ENCODE data around the gene BNIP1. TPM values are rescaled to one million over a fixed set of nuclear protein-coding genes. Genes with fewer than 3 reads are reported as not detected.

BNIP1 gene
- total RNA-seq, 2 experiments from 2014 or later = 22.5 to 24.4 TPM

DNA sequence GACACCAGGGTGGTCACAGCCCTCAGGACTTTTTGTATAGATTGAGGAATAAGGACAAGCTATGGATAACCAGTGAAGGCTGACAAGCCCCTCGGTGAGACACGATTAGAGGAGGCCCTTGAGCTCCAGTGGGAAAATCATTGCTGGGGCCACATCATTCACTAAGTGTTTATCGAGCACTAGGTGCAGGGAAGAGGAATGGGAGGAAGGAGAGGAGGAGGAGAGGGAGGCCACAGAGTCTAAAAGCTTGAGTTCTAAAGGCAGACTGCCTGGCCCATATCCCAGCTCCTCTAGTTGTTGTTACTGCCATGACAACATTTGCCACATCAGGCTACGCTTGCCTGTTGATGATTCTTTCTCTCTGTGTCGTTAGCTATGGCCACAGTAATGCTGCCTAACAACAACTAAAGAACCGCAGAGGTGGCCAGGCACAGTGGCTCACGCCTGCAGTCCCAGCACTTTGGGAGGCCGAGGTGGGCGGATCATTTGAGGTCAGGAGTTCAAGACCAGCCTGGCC is 53.1 kb downstream of the BNIP1 start:
- CTCF ChIA-PET = interaction anchor here (0.6 kb wide), 1 partner anchor 457 kb away, joined by 3 read pairs; no protein-coding TSS in a partner anchor
- no peak overlapping the region for H3K27ac Mint-ChIP-seq
- peaks cover 33% of the 10 kb centered on the region for H3K27me3 Mint-ChIP-seq

DNA sequence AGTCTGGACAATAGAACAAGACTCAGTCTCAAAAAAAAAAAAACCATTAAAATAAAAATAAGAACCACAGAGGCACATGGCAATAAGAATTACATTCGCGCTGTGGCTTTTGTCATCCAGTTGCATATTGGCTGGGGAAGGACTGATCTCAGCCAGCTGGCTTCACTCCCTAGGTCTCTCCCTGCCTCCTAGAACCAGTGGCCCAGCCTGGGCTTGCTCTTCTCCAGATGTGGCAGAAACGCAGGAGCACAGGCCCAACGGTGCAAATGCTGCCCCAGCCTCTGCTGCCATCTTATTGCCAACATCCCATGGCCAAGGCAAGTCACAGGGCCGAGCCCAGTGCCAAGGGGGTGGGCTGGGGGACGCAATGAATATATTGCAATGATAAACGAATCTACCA is 53.7 kb downstream of the BNIP1 start:
- H3K9me3 Mint-ChIP-seq = peaks cover 3% of the 10 kb centered on the region
- H3K27ac Mint-ChIP-seq = no peak overlapping the region
- TF ChIP-seq, protein P1, sequence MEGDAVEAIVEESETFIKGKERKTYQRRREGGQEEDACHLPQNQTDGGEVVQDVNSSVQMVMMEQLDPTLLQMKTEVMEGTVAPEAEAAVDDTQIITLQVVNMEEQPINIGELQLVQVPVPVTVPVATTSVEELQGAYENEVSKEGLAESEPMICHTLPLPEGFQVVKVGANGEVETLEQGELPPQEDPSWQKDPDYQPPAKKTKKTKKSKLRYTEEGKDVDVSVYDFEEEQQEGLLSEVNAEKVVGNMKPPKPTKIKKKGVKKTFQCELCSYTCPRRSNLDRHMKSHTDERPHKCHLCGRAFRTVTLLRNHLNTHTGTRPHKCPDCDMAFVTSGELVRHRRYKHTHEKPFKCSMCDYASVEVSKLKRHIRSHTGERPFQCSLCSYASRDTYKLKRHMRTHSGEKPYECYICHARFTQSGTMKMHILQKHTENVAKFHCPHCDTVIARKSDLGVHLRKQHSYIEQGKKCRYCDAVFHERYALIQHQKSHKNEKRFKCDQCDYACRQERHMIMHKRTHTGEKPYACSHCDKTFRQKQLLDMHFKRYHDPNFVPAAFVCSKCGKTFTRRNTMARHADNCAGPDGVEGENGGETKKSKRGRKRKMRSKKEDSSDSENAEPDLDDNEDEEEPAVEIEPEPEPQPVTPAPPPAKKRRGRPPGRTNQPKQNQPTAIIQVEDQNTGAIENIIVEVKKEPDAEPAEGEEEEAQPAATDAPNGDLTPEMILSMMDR (IDR thresholded peaks at IDR 0.05) = no peak
- CTCF ChIA-PET = interaction anchor here (0.6 kb wide), 1 partner anchor 458 kb away, joined by 3 read pairs; no protein-coding TSS in a partner anchor
- Histone ChIP-seq H3K36me3 (ENCODE audit: insufficient read depth, low read length) (no peaks in the 10 kb centered on the region), H3K27ac (ENCODE audit: low read depth in 1 of 2, low read length in 2 of 2) (no peak overlapping the region), H3K4me3 (ENCODE audit: low read length) (no peak overlapping the region), H3K27me3 (ENCODE audit: control insufficient read depth in 1 of 2, insufficient read depth in 2 of 2, low read length in 2 of 2) (peaks cover 10 to 14% of the 10 kb centered on the region in 2 experiments), H3K9me3 (ENCODE audit: control insufficient read depth in 1 of 2, insufficient read depth in 1 of 2, low read length in 2 of 2) (peaks cover 8 to 29% of the 10 kb centered on the region in 2 experiments), H3K4me1 (ENCODE audit: insufficient read depth, low read length) (no peaks in the 10 kb centered on the region)
- no peaks in the 10 kb centered on the region for H3K36me3 Mint-ChIP-seq (ENCODE audit: low read depth)
- POLR2A ChIA-PET = no interaction called here
- no peak for DNase-seq
- H3K27me3 Mint-ChIP-seq = peaks cover 36% of the 10 kb centered on the region
- no peak overlapping the region for H3K4me3 Mint-ChIP-seq
- H3K4me1 Mint-ChIP-seq (ENCODE audit: low read depth) = no peaks in the 10 kb centered on the region
- ATAC-seq (ENCODE audit: poor library complexity) = no peak
- intact Hi-C loops (cut with DNase I, micrococcal nuclease) = no loop called here

More for the DNA sequence above, 53.1 kb downstream of the BNIP1 start:
- Mint-ChIP-seq H3K9me3 (peaks cover 3% of the 10 kb centered on the region), H3K4me3 (no peak overlapping the region), H3K4me1 (ENCODE audit: low read depth) (no peaks in the 10 kb centered on the region), H3K36me3 (ENCODE audit: low read depth) (no peaks in the 10 kb centered on the region)
- no peaks in the 10 kb centered on the region for H3K36me3 ChIP-seq (ENCODE audit: insufficient read depth, low read length)
- H3K4me1 ChIP-seq (ENCODE audit: insufficient read depth, low read length) = no peaks in the 10 kb centered on the region
- no peak for ATAC-seq (ENCODE audit: poor library complexity)
- H3K9me3 ChIP-seq (ENCODE audit: control insufficient read depth in 1 of 2, insufficient read depth in 1 of 2, low read length in 2 of 2) = peaks cover 8 to 29% of the 10 kb centered on the region in 2 experiments
- POLR2A ChIA-PET = no interaction called here
- TF ChIP-seq, protein P1 (IDR thresholded peaks at IDR 0.05) = no peak
- no peak overlapping the region for H3K4me3 ChIP-seq (ENCODE audit: low read length)
- intact Hi-C loops (cut with DNase I, micrococcal nuclease) = no loop called here
- peaks cover 7 to 8% of the 10 kb centered on the region in 2 experiments for H3K27me3 ChIP-seq (ENCODE audit: control insufficient read depth in 1 of 2, insufficient read depth in 2 of 2, low read length in 2 of 2)
- no peak for DNase-seq
- H3K27ac ChIP-seq (ENCODE audit: low read depth in 1 of 2, low read length in 2 of 2) = no peak overlapping the region

DNA sequence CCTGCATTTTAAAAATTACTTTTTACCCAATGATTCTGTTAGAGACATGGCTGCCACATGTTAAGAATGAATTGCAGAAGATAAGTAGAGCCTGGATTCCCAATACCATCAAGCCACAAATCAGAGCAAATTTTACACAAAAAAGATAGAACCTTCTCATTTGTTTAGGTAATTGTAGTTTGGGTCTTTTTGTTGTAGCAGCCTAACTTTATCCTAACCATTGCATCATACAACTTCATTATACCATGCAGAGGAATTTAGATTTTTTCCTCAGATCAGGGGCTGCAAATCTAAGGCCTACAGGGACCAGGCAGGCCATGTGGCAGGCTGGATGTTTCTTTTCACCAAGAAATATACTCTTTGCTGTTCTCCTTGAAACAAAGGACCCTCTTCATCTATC is 56.0 kb downstream of the BNIP1 start:
- H3K36me3 ChIP-seq (ENCODE audit: insufficient read depth, low read length) = no peaks in the 10 kb centered on the region
- Mint-ChIP-seq H3K27ac (no peak overlapping the region), H3K27me3 (peaks cover 54% of the 10 kb centered on the region), H3K36me3 (ENCODE audit: low read depth) (no peaks in the 10 kb centered on the region), H3K4me1 (ENCODE audit: low read depth) (no peaks in the 10 kb centered on the region), H3K4me3 (no peak overlapping the region), H3K9me3 (peaks cover 3% of the 10 kb centered on the region)
- H3K4me1 ChIP-seq (ENCODE audit: insufficient read depth, low read length) = no peaks in the 10 kb centered on the region
- TF ChIP-seq, protein P1 (IDR thresholded peaks at IDR 0.05) = no peak
- no peak overlapping the region for H3K4me3 ChIP-seq (ENCODE audit: low read length)
- DNase-seq (no peak), ATAC-seq (ENCODE audit: poor library complexity) (no peak)
- intact Hi-C loops (cut with DNase I, micrococcal nuclease) = loop anchor here in 1 of 2 experiments (10.0 kb wide), 2 partner anchors 486 to 1914 kb away; no protein-coding TSS in a partner anchor
- H3K27ac ChIP-seq (ENCODE audit: low read depth in 1 of 2, low read length in 2 of 2) = no peak overlapping the region
- ChIA-PET CTCF (no interaction called here), POLR2A (no interaction called here)
- H3K9me3 ChIP-seq (ENCODE audit: control insufficient read depth in 1 of 2, insufficient read depth in 1 of 2, low read length in 2 of 2) = peaks cover 8 to 24% of the 10 kb centered on the region in 2 experiments
- H3K27me3 ChIP-seq (ENCODE audit: control insufficient read depth in 1 of 2, insufficient read depth in 2 of 2, low read length in 2 of 2) = peaks cover 15 to 20% of the 10 kb centered on the region in 2 experiments

Data from CD4-positive, alpha-beta T cell (primary cell).